Bronchial epithelial cell (primary cell): ENCODE data around the gene KCNJ10. TPM values are rescaled to one million over a fixed set of nuclear protein-coding genes. Genes with fewer than 3 reads are reported as not detected.
"Not testable (repeated sequence)": the region's sequence is repeated elsewhere in the genome, so short reads cannot be mapped to it uniquely, and the experiment has no call there.

ENCODE experiments used
- DNase-seq: peaks from one replicate; pipeline ENCODE4 v3.0.0-alpha.2; 2010; ENCODE audit warnings: low read depth
- FAIRE-seq: peaks from 2 replicates; lab custom pipeline; 2011; peaks lifted over from hg19 to GRCh38; lab: Jason Lieb, UNC
- H3K27me3 ChIP-seq: 2 replicates; pipeline ENCODE4 v1.5.1; 2011; ENCODE audit warnings: low read length; ENCODE audit not compliant: control insufficient read depth, insufficient read depth
- H3K36me3 ChIP-seq: 2 replicates; pipeline ENCODE4 v1.5.1; 2011; ENCODE audit warnings: low read length; ENCODE audit not compliant: control insufficient read depth, insufficient read depth
- H3K4me3 ChIP-seq: 2 replicates; pipeline ENCODE4 v1.5.1; 2011; ENCODE audit warnings: mild to moderate bottlenecking, low read depth, low read length, control low read depth
- total RNA-seq: library from RNA; depleted of rRNA; stranded (reverse); fragments of >200 nt; gene quantifications from 2 replicates; pipeline ENCODE4 v1.2.1, GENCODE V29; 2014
- TF ChIP-seq, protein P1 (sequence below): IDR thresholded peaks from 2 replicates; pipeline ENCODE4 v1.5.1; 2011; ENCODE audit warnings: mild to moderate bottlenecking, moderate library complexity, low read length, control low read depth, inconsistent platforms; ENCODE audit not compliant: insufficient read depth, severe bottlenecking

The KCNJ10 gene
- total RNA-seq, 1 donor from 2014 or later: not detected

DNA sequence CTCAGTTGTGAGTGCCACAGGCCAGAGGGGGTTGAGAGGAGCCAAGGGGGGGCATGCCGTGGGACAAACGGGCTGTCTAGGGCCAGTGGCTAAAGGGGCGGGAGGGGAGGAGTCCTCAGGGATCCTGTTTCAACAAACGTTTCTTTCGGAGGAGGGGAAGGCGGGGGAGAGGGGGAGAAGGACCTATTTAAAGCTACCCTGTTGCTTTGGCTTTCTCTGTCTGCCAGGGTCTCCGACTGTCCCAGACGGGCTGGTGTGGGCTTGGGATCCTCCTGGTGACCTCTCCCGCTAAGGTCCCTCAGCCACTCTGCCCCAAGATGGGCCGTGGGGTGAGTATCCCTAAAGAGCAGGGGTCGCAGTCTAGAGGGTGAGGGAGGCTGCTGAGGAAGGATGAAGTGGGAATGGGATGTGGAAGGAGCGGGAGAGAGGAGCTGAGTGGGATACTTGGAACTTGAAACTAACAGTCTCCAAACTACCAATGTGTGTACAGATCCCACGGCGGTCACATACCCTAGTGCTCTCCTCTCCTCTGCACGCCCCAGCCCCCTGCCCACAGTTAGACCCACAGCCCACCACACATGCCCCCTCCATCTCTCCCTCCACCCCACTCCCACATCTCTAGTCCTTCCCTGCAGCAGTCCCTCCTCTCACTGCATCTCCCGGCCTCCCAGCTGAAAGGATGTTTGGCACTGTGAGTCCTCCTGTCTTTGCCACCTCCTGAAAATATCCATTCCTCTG is 45.8 kb upstream of the KCNJ10 start, which contains the start of gene ATP1A2:
ATP1A2 (plus strand) TSS at position 215 of the 738 bp plus-strand sequence; CDS start at position 318, 103 bp downstream.
- no peak for DNase-seq
- peaks cover 2% of the 10 kb centered on the region for H3K27me3 ChIP-seq
- no peak for FAIRE-seq
- H3K4me3 ChIP-seq: no peak within 1 kb of the TSS
- TF ChIP-seq, protein P1, sequence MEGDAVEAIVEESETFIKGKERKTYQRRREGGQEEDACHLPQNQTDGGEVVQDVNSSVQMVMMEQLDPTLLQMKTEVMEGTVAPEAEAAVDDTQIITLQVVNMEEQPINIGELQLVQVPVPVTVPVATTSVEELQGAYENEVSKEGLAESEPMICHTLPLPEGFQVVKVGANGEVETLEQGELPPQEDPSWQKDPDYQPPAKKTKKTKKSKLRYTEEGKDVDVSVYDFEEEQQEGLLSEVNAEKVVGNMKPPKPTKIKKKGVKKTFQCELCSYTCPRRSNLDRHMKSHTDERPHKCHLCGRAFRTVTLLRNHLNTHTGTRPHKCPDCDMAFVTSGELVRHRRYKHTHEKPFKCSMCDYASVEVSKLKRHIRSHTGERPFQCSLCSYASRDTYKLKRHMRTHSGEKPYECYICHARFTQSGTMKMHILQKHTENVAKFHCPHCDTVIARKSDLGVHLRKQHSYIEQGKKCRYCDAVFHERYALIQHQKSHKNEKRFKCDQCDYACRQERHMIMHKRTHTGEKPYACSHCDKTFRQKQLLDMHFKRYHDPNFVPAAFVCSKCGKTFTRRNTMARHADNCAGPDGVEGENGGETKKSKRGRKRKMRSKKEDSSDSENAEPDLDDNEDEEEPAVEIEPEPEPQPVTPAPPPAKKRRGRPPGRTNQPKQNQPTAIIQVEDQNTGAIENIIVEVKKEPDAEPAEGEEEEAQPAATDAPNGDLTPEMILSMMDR: no peak
- H3K36me3 ChIP-seq: no peaks in the 10 kb centered on the region

DNA sequence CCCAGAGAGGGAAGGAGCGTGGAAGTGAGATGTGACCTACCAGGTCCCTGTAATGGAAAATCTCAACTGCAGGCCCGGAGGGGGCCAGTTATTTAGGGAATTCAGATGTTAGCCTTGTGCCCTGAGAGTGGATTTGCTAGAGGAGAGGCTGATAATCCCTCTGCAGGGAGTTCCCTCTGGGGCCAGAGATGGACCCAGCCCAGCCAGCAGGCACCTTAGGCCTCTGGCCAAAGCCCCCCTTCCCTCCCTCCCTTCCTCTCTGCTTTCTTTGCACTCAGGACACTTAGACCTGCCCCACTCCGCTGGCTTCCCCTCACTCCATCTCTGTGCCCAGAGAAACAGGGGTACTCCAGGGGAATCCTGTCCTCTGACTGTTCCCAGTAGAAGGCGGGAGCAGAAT is 44.1 kb upstream of the KCNJ10 start:
- FAIRE-seq (no peak), DNase-seq (no peak)
- Histone ChIP-seq H3K27me3 (peaks cover 2% of the 10 kb centered on the region), H3K36me3 (no peaks in the 10 kb centered on the region), H3K4me3 (no peak overlapping the region)
- TF ChIP-seq, protein P1: no peak

DNA sequence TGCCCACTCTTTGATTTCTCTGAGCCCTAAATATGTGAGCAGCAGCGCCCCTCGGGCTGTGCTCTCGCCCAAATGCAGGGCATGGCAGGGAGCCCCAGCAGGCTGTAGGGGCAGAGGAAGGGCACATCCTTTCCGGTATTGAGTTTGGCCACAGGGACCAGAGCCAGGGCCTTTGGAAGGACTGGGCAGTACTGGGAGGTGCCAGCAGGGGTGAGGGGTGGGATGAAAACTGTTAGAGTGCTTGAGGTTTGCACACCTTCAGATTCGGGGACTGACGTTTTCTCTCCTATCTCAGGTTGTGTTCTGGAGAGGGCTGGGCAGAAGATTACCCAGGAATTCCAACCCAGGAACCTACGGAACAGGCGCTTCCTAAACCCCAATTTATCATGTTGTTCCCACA is 43.4 kb upstream of the KCNJ10 start:
- TF ChIP-seq, protein P1: no peak

DNA sequence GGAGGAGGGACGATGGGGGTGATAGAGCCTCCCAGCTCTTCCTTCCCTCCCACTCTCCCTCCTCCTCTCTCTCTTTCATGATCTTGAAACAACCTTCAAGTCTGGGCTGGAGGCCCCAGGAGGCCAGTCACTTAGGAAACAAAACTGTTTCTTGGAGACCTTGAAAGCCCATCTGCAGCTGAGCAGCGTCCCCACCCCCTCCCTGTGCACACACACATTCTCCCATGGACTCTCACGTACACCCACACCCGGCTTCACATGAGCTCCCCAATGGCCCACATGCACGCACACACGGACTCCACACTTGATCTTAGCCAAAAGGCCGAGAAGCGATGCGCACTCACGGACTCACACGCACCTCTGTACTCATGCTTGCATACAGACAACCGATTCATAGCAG is 42.4 kb upstream of the KCNJ10 start:
- TF ChIP-seq, protein P1: no peak
- peak; percentile 97 for FAIRE-seq
- DNase-seq: no peak
- H3K27me3 ChIP-seq: peaks cover 2% of the 10 kb centered on the region
- no peaks in the 10 kb centered on the region for H3K36me3 ChIP-seq
- H3K4me3 ChIP-seq: no peak overlapping the region

More for the DNA sequence above, 43.4 kb upstream of the KCNJ10 start:
- Histone ChIP-seq H3K4me3 (no peak overlapping the region), H3K36me3 (no peaks in the 10 kb centered on the region), H3K27me3 (peaks cover 2% of the 10 kb centered on the region)
- FAIRE-seq (no peak), DNase-seq (no peak)

DNA sequence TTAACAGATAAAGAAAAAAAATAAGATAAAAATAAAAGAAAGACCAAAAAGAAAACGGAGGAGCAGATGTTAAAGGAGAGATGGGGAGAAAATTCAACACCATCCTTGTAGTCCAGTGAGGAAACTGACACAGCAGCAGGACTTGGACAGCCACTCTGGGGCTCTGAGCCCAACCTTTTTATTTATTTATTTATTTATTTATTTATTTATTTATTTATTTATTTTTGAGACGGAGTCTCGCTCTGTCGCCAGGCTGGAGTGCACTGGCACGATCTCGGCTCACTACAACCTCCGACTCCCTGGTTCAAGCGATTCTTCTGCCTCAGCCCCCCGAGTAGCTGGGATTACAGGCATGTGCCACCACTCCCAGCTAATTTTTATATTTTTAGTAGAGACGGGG is 41.5 kb upstream of the KCNJ10 start:
- H3K27me3 ChIP-seq, H3K4me3 ChIP-seq, H3K36me3 ChIP-seq, DNase-seq, FAIRE-seq: not testable (repeated sequence)

DNA sequence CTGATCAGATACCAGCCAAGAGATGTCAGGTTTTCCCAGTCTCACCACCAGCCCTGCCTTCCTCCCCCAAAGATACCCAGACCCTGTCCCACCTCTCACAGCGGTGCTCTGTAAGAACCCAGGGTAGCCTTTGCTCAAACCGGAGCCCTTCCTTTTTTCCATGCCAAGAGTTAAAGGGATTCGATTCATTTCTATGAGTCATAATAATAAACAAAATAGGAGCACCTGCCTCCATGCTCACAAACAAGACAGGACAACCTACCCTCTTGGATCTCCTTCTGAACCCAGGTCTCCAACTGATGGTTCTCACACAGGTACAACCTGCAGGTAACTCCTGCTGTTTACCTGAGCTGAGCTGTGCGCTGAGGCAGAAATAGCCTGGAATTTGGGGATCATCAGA is 39.7 kb upstream of the KCNJ10 start:
- FAIRE-seq (no peak), DNase-seq (peak; percentile 46)
- Histone ChIP-seq H3K27me3 (no peaks in the 10 kb centered on the region), H3K4me3 (no peak overlapping the region), H3K36me3 (no peaks in the 10 kb centered on the region)
- TF ChIP-seq, protein P1: no peak
